H1 (cell line): ENCODE measurements around the gene S100A14. TPM values are rescaled to one million over a fixed set of nuclear protein-coding genes. Genes with fewer than 3 reads are reported as not detected.

Experiments used
- CTCF ChIA-PET: fragments of 300-600 bp; sonication (Branson Sonifier 250); formaldehyde crosslinking; loops from one replicate; lab custom pipeline; 2021; ENCODE audit not compliant: partially characterized antibody; lab: Charles Lee
- POLR2A ChIA-PET: fragments of 300-600 bp; sonication (Branson Sonifier 250); formaldehyde crosslinking; loops from one replicate; lab custom pipeline; 2021; ENCODE audit warnings: inconsistent platforms; ENCODE audit not compliant: partially characterized antibody; lab: Charles Lee
- DNase-seq, 2 experiments: peaks; one replicate each; pipeline versions ENCODE4 v3.0.0 to v3.0.0-alpha.2; 2010 to 2022; ENCODE audit warnings: low spot score in 2 of 2, low read depth in 1 of 2, mixed read lengths in 1 of 2
- FAIRE-seq: peaks from 2 replicates; lab custom pipeline; 2011; peaks lifted over from hg19 to GRCh38; lab: Jason Lieb, UNC
- H2AFZ ChIP-seq: 2 replicates; pipeline ENCODE4 v1.8.1; 2012; ENCODE audit warnings: low read length, inconsistent platforms
- H2AK5ac ChIP-seq: 2 replicates; pipeline ENCODE4 v1.6.1; 2013; ENCODE audit warnings: low read depth, low read length
- H2BK120ac ChIP-seq: replicated peaks from 2 replicates; pipeline ENCODE3; 2013; ENCODE audit warnings: low read depth, low read length, inconsistent platforms
- H2BK12ac ChIP-seq: 2 replicates; pipeline ENCODE4 v1.6.1; 2013; ENCODE audit warnings: low read depth, low read length
- H2BK15ac ChIP-seq: 2 replicates; pipeline ENCODE4 v1.6.1; 2013; ENCODE audit warnings: low read length
- H2BK20ac ChIP-seq: 2 replicates; pipeline ENCODE4 v1.6.1; 2013; ENCODE audit warnings: low read length
- H2BK5ac ChIP-seq: 2 replicates; pipeline ENCODE4 v1.6.1; 2013; ENCODE audit warnings: low read depth, low read length
- H3K14ac ChIP-seq: 2 replicates; pipeline ENCODE4 v1.6.1; 2013; ENCODE audit warnings: inconsistent platforms; ENCODE audit not compliant: insufficient read length
- H3K18ac ChIP-seq: 2 replicates; pipeline ENCODE4 v1.6.1; 2013; ENCODE audit warnings: low read length; ENCODE audit errors: extremely low read depth
- H3K23ac ChIP-seq: 2 replicates; pipeline ENCODE4 v1.6.1; 2013; ENCODE audit warnings: inconsistent platforms; ENCODE audit not compliant: insufficient read length
- H3K23me2 ChIP-seq: 2 replicates; pipeline ENCODE4 v1.6.1; 2013; ENCODE audit warnings: low read depth, low read length
- H3K27ac ChIP-seq: 2 replicates; pipeline ENCODE4 v1.6.1; 2011; ENCODE audit warnings: low read depth, low read length, inconsistent platforms
- H3K27me3 ChIP-seq, 4 experiments: replicated peaks in 1 of 4; 1 replicate in 1 of 4; 2 replicates in 3 of 4; pipeline versions ENCODE4 v1.6.1 to v1.8.1; 2011 to 2013; ENCODE audit warnings: low read length in 3 of 4, mild to moderate bottlenecking in 3 of 4, inconsistent platforms in 2 of 4, mixed read lengths in 2 of 4, moderate library complexity in 1 of 4; ENCODE audit not compliant: control insufficient read depth in 3 of 4, insufficient read depth in 3 of 4; ENCODE audit errors: extremely low read depth in 1 of 4
- H3K36me3 ChIP-seq, 4 experiments: 2 replicates each; pipeline versions ENCODE4 v1.6.1 to v1.8.1; 2011 to 2013; ENCODE audit warnings: mild to moderate bottlenecking in 4 of 4, low read length in 3 of 4, moderate library complexity in 2 of 4, control low read depth in 1 of 4, inconsistent platforms in 1 of 4; ENCODE audit not compliant: insufficient read depth in 4 of 4, control insufficient read depth in 2 of 4
- H3K4ac ChIP-seq: replicated peaks from 2 replicates; pipeline ENCODE3; 2013; ENCODE audit warnings: low read length, low read depth, mixed read lengths, inconsistent platforms; ENCODE audit not compliant: insufficient read length
- H3K4me1 ChIP-seq, 4 experiments: replicated peaks in 1 of 4; 1 replicate in 1 of 4; 2 replicates in 3 of 4; pipeline versions ENCODE4 v1.6.1 to v1.8.1; 2011 to 2013; ENCODE audit warnings: low read length in 3 of 4, inconsistent platforms in 2 of 4, mixed read lengths in 1 of 4; ENCODE audit not compliant: insufficient read depth in 4 of 4, control insufficient read depth in 3 of 4
- H3K4me2 ChIP-seq, 2 experiments: 2 replicates each; pipeline versions ENCODE4 v1.6.1 to v1.8.1; 2011 to 2013; ENCODE audit warnings: low read depth in 2 of 2, low read length in 2 of 2, control low read depth in 1 of 2, inconsistent platforms in 1 of 2, mild to moderate bottlenecking in 1 of 2; ENCODE audit not compliant: insufficient read depth in 1 of 2
- H3K4me3 ChIP-seq, 4 experiments: fragments of 200-600, 300-600 bp in 1 of 4; sonication (generic), shearing (Covaris generic), sonication (Bioruptor Twin) in 1 of 4; 2 replicates each; pipeline versions ENCODE4 v1.5.1 to v1.8.1; 2011 to 2016; ENCODE audit warnings: low read length in 4 of 4, low read depth in 3 of 4, control low read depth in 2 of 4, inconsistent platforms in 2 of 4, mild to moderate bottlenecking in 2 of 4, mixed read lengths in 1 of 4, moderate library complexity in 1 of 4; ENCODE audit not compliant: insufficient read depth in 2 of 4; ENCODE audit errors: extremely low read depth in 1 of 4
- H3K56ac ChIP-seq: replicated peaks from 2 replicates; pipeline ENCODE3; 2013; ENCODE audit warnings: low read depth, mild to moderate bottlenecking, mixed read lengths, low read length, inconsistent platforms; ENCODE audit not compliant: insufficient read length
- H3K79me1 ChIP-seq: 2 replicates; pipeline ENCODE4 v1.6.1; 2013; ENCODE audit warnings: low read depth, low read length, control low read depth
- H3K79me2 ChIP-seq, 2 experiments: 2 replicates each; pipeline versions ENCODE4 v1.6.1 to v1.8.1; 2012 to 2013; ENCODE audit warnings: low read length in 2 of 2, mild to moderate bottlenecking in 2 of 2, inconsistent platforms in 1 of 2; ENCODE audit not compliant: insufficient read depth in 2 of 2, control insufficient read depth in 1 of 2
- H3K9ac ChIP-seq, 4 experiments: replicated peaks in 1 of 4; 1 replicate in 1 of 4; 2 replicates in 3 of 4; pipeline versions ENCODE4 v1.6.1 to v1.8.1; 2011 to 2013; ENCODE audit warnings: low read depth in 3 of 4, low read length in 3 of 4, control low read depth in 2 of 4, mild to moderate bottlenecking in 2 of 4, moderate library complexity in 2 of 4, inconsistent platforms in 1 of 4; ENCODE audit errors: extremely low read depth in 1 of 4
- H3K9me3 ChIP-seq, 2 experiments: 2 replicates each; pipeline versions ENCODE4 v1.6.1 to v1.8.1; 2012 to 2013; ENCODE audit warnings: mild to moderate bottlenecking in 2 of 2, moderate library complexity in 2 of 2, control low read depth in 1 of 2, inconsistent platforms in 1 of 2, low read depth in 1 of 2, low read length in 1 of 2, mixed read lengths in 1 of 2; ENCODE audit not compliant: insufficient read depth in 2 of 2
- H4K20me1 ChIP-seq, 2 experiments: replicated peaks in 1 of 2; 2 replicates each; pipeline versions ENCODE3 to v1.8.1; 2011 to 2013; ENCODE audit warnings: inconsistent platforms in 2 of 2, low read length in 2 of 2, mild to moderate bottlenecking in 1 of 2; ENCODE audit not compliant: insufficient read depth in 2 of 2, control insufficient read depth in 1 of 2
- H4K5ac ChIP-seq: 2 replicates; pipeline ENCODE4 v1.6.1; 2013; ENCODE audit warnings: low read length, low read depth, mixed read lengths, inconsistent platforms; ENCODE audit not compliant: insufficient read length
- H4K8ac ChIP-seq: 2 replicates; pipeline ENCODE4 v1.8.0; 2013; ENCODE audit warnings: mild to moderate bottlenecking, moderate library complexity, low read length, inconsistent platforms; ENCODE audit not compliant: insufficient read depth; ENCODE audit errors: extremely low read depth
- H4K91ac ChIP-seq: replicated peaks from 2 replicates; pipeline ENCODE3; 2013; ENCODE audit warnings: low read length, mixed read lengths, inconsistent platforms; ENCODE audit not compliant: insufficient read length
- CREB1 ChIP-seq: IDR thresholded peaks from 2 replicates; pipeline ENCODE4 v1.6.1; 2012; ENCODE audit warnings: inconsistent platforms
- SIX5 ChIP-seq: IDR thresholded peaks from 2 replicates; pipeline ENCODE4 v1.6.1; 2011; ENCODE audit warnings: mild to moderate bottlenecking, low read depth, low read length
- SP1 ChIP-seq: IDR thresholded peaks from 2 replicates; pipeline ENCODE4 v1.6.1; 2011; ENCODE audit warnings: low read depth, low read length
- USF2 ChIP-seq: IDR thresholded peaks from 2 replicates; pipeline ENCODE4 v1.6.1; 2011; ENCODE audit warnings: low read length, improper control_type of control experiment
- WGBS, 2 experiments: shearing (Covaris generic) in 1 of 2; methylation state at CpG; one replicate each; pipeline versions ENCODE4 v1.1.6 to v1.1.7; 2013 to 2015; ENCODE audit warnings: low lambda C conversion rate in 2 of 2, mixed read lengths in 2 of 2, inconsistent platforms in 1 of 2, low coverage in 1 of 2, missing lambda C conversion rate in 1 of 2; ENCODE audit not compliant: insufficient replicate concordance in 2 of 2, insufficient coverage in 1 of 2, insufficient read length in 1 of 2; ENCODE audit errors: extremely low coverage in 1 of 2, missing lambda C conversion rate in 1 of 2; 5-methylcytosine and 5-hydroxymethylcytosine counted together
- polyA plus RNA-seq, 7 experiments: library from polyadenylated mRNA; depleted of rRNA in 3 of 7; stranded (reverse) in 5 of 7; unstranded in 2 of 7; fragments of >200 nt in 5 of 7; fragments of 200-250 nt in 2 of 7; gene quantifications; 1 replicate in 5 of 7; 2 replicates in 1 of 7; 4 replicates in 1 of 7; pipeline versions ENCODE4 v1.2.1 to v1.2.3, GENCODE V29; 2011 to 2013; ENCODE audit warnings: missing spikeins in 2 of 7, mixed read lengths in 2 of 7
- total RNA-seq: library from RNA; stranded (reverse); fragmentation: NEBNext Ultra II Directional; extraction: Animal tissue kit (Norgen Biotek cat#: 25700); gene quantifications from 2 replicates; pipeline ENCODE4 v1.2.1, GENCODE V29; 2021

The S100A14 gene
- total and polyA plus RNA-seq, 2 of the 8 experiments (the other 6 are each of a cell fraction or from before 2014, with no cell fraction given): 1.4 to 5.3 TPM

GRCh38 chr1:153577624-153578051 lies 38.5 kb downstream of the S100A14 start:
- Histone ChIP-seq H2BK15ac (no peak overlapping the region), H3K27ac (no peak overlapping the region), H3K23me2 (no peaks in the 10 kb centered on the region; the same call in 1 of the 2 replicates), H3K79me1 (no peaks in the 10 kb centered on the region), H2BK120ac (no peak overlapping the region), H3K56ac (no peak overlapping the region), H3K14ac (no peak overlapping the region), H3K36me3 (no peaks in the 10 kb centered on the region), H2BK5ac (no peak overlapping the region), H4K8ac (no peak overlapping the region), H4K91ac (no peak overlapping the region), H3K4me3 (no peak overlapping the region), H2BK20ac (no peak overlapping the region), H3K4me2 (no peak overlapping the region), H2AK5ac (no peak overlapping the region), H3K27me3 (no peaks in the 10 kb centered on the region), H2BK12ac (0 out of 2 replicates have a peak overlapping the region, but pooled peaks have one; percentile 17), H4K5ac (no peak overlapping the region), H3K18ac (no peak overlapping the region), H3K23ac (no peak overlapping the region), H3K79me2 (no peaks in the 10 kb centered on the region), H3K4ac (no peak overlapping the region), H4K20me1 (no peaks in the 10 kb centered on the region), H3K9ac (no peak overlapping the region), H3K4me1 (peaks cover 0 to 3% (median 0%) of the 10 kb centered on the region in 4 experiments; a peak in 2 of 7 replicates), H3K9me3 (peaks cover 0 to 12% of the 10 kb centered on the region in 2 experiments; a peak in 1 of 4 replicates), H2AFZ (peak overlapping the region; percentile 41; the same call in 1 of the 2 replicates)
- FAIRE-seq: no peak
- ChIA-PET CTCF (interaction anchor here (0.6 to 4.2 kb wide), 11 partner anchors 9 to 222 kb away, joined by 3 to 64 read pairs (median 6); partner anchors contain the start of genes S100A1, S100A13, S100A14 and S100A16), POLR2A (interaction anchor here (1.0 to 3.6 kb wide), 5 partner anchors 9 to 413 kb away, joined by 3 to 20 read pairs (median 4); partner anchors contain the start of genes RPS27, S100A13 and S100A16)
- DNase-seq: no peak
- WGBS, 2 experiments: 84% methylated on average over 9 of the region's 9 CpGs; no CpG with 5 or more reads in 1 of the 2 experiments
- no peak for TF ChIP-seq CREB1
- no peak for TF ChIP-seq SIX5
- no peak for TF ChIP-seq SP1
- no peak for TF ChIP-seq USF2
